H1 (cell line): Measurements from ENCODE around the gene FFAR2. TPM values are rescaled to one million over a fixed set of nuclear protein-coding genes. Genes with fewer than 3 reads are reported as not detected.

Source experiments
- ATF3 ChIP-seq: IDR thresholded peaks from 2 replicates; pipeline ENCODE4 v1.6.1; 2011; ENCODE audit warnings: low read depth, mild to moderate bottlenecking, low read length; ENCODE audit not compliant: insufficient read depth
- JUN ChIP-seq: IDR thresholded peaks from 2 replicates; pipeline ENCODE4 v1.6.1; 2011; ENCODE audit warnings: low read depth, mild to moderate bottlenecking, improper control_type of control experiment, low read length
- KDM4A ChIP-seq: IDR thresholded peaks from one replicate; pipeline ENCODE4 v1.7.1; 2012; ENCODE audit warnings: low read depth, mild to moderate bottlenecking, moderate library complexity, low read length, inconsistent platforms; ENCODE audit not compliant: severe bottlenecking
- SAP30 ChIP-seq: fragments of 300-600 bp; sonication (generic); IDR thresholded peaks from 2 replicates; pipeline ENCODE4 v1.7.1; 2012; ENCODE audit warnings: low read length, moderate library complexity, mild to moderate bottlenecking, inconsistent platforms; ENCODE audit not compliant: insufficient read depth, insufficient replicate concordance
- polyA plus RNA-seq, 7 experiments: library from polyadenylated mRNA; depleted of rRNA in 3 of 7; stranded (reverse) in 5 of 7; unstranded in 2 of 7; fragments of >200 nt in 5 of 7; fragments of 200-250 nt in 2 of 7; gene quantifications; 1 replicate in 5 of 7; 2 replicates in 1 of 7; 4 replicates in 1 of 7; pipeline versions ENCODE4 v1.2.1 to v1.2.3, GENCODE V29; 2011 to 2013; ENCODE audit warnings: missing spikeins in 2 of 7, mixed read lengths in 2 of 7
- total RNA-seq: library from RNA; stranded (reverse); fragmentation: NEBNext Ultra II Directional; extraction: Animal tissue kit (Norgen Biotek cat#: 25700); gene quantifications from 2 replicates; pipeline ENCODE4 v1.2.1, GENCODE V29; 2021

FFAR2 gene
- total and polyA plus RNA-seq, 2 of the 8 experiments (the other 6 are each of a cell fraction or from before 2014, with no cell fraction given) = not detected

- TF ChIP-seq ATF3 (no peak), JUN (no peak), KDM4A (no peak), SAP30 (no peak)
Observed at GRCh38 chr19:35433448-35433847, 14.6 kb upstream of the FFAR2 start (continued).
